ENCODE data around the gene NUP153. TPM values are rescaled to one million over a fixed set of nuclear protein-coding genes. Genes with fewer than 3 reads are reported as not detected.
A peak's percentile ranks its signal among the peaks of the same experiment; 100 is the strongest.
"Not testable (repeated sequence)": the region's sequence is repeated elsewhere in the genome, so short reads cannot be mapped to it uniquely, and the experiment has no call there.

Gene NUP153
- total RNA-seq, 2 donors from 2014 or later: 29.4 to 31.4 TPM

- ATAC-seq (no peak), DNase-seq (no peak)
- intact Hi-C loops (cut with DNase I, micrococcal nuclease): no loop called here
Observed at GRCh38 chr6:17716221-17716620, 9.5 kb upstream of the NUP153 start.

GRCh38 chr6:17714879-17715851, 8.4 kb upstream of the NUP153 start:
- peak; percentile 24 for ATAC-seq
- intact Hi-C loops (cut with DNase I, micrococcal nuclease): no loop called here

GRCh38 chr6:17714177-17714576, 7.5 kb upstream of the NUP153 start:
- intact Hi-C loops (cut with DNase I, micrococcal nuclease): no loop called here
- DNase-seq (no peak), ATAC-seq (no peak)

More at GRCh38 chr6:17714879-17715851, 8.4 kb upstream of the NUP153 start:
- DNase-seq: no peak

- intact Hi-C loops (cut with DNase I, micrococcal nuclease): no loop called here
- ATAC-seq: no peak
Observed at GRCh38 chr6:17712576-17712975, 5.9 kb upstream of the NUP153 start.

GRCh38 chr6:17710331-17710730, 3.6 kb upstream of the NUP153 start:
- no peak for ATAC-seq
- intact Hi-C loops (cut with DNase I, micrococcal nuclease): no loop called here
- DNase-seq: no peak

More at GRCh38 chr6:17712576-17712975, 5.9 kb upstream of the NUP153 start:
- no peak for DNase-seq

- intact Hi-C loops (cut with DNase I, micrococcal nuclease): no loop called here
- no peak for ATAC-seq
Observed at GRCh38 chr6:17709476-17709875, 2.8 kb upstream of the NUP153 start.

GRCh38 chr6:17708035-17708434, 1.3 kb upstream of the NUP153 start:
- peak; percentile 30 to 33 for DNase-seq
- ATAC-seq; intact Hi-C loops (cut with DNase I, micrococcal nuclease): not testable (repeated sequence)

More at GRCh38 chr6:17709476-17709875, 2.8 kb upstream of the NUP153 start:
- DNase-seq: no peak

GRCh38 chr6:17707371-17707651, 586 bp upstream of the NUP153 start:
- intact Hi-C loops (cut with DNase I, micrococcal nuclease): no loop called here

GRCh38 chr6:17705778-17706579, 746 bp downstream of the NUP153 start:
- peak; percentile 75 to 76 for DNase-seq
- intact Hi-C loops (cut with DNase I, micrococcal nuclease): no loop called here
- ATAC-seq: peak; percentile 65

More at GRCh38 chr6:17707371-17707651, 586 bp upstream of the NUP153 start:
- no peak for ATAC-seq
- peak in 1 of 2 donors; percentile 9 for DNase-seq

- intact Hi-C loops (cut with DNase I, micrococcal nuclease): no loop called here
- no peak for ATAC-seq
- DNase-seq: peak in 1 of 2 donors; percentile 43
Observed at GRCh38 chr6:17705428-17705777, 1.3 kb downstream of the NUP153 start.

- intact Hi-C loops (cut with DNase I, micrococcal nuclease): no loop called here
- DNase-seq: no peak
- ATAC-seq: no peak
Observed at GRCh38 chr6:17703256-17703694, 3.5 kb downstream of the NUP153 start.

- DNase-seq (no peak), ATAC-seq (no peak)
- intact Hi-C loops (cut with DNase I, micrococcal nuclease): no loop called here
Observed at GRCh38 chr6:17700421-17701416, 6.0 kb downstream of the NUP153 start.

- ATAC-seq (no peak), DNase-seq (no peak)
- intact Hi-C loops (cut with DNase I, micrococcal nuclease): no loop called here
Observed at GRCh38 chr6:17691925-17692538, 14.7 kb downstream of the NUP153 start.

- DNase-seq (no peak), ATAC-seq (no peak)
- intact Hi-C loops (cut with DNase I, micrococcal nuclease): no loop called here
Observed at GRCh38 chr6:17688481-17688880, 18.2 kb downstream of the NUP153 start.

GRCh38 chr6:17687136-17687535, 19.6 kb downstream of the NUP153 start:
- intact Hi-C loops (cut with DNase I, micrococcal nuclease): no loop called here
- no peak for ATAC-seq
- no peak for DNase-seq

- ATAC-seq (no peak), DNase-seq (no peak)
- intact Hi-C loops (cut with DNase I, micrococcal nuclease): no loop called here
Observed at GRCh38 chr6:17684134-17684533, 22.6 kb downstream of the NUP153 start.

- ATAC-seq (no peak), DNase-seq (no peak)
- intact Hi-C loops (cut with DNase I, micrococcal nuclease): no loop called here
Observed at GRCh38 chr6:17683428-17683827, 23.3 kb downstream of the NUP153 start.

GRCh38 chr6:17679726-17680125, 27.0 kb downstream of the NUP153 start:
- ATAC-seq (no peak), DNase-seq (no peak)
- intact Hi-C loops (cut with DNase I, micrococcal nuclease): no loop called here

Data from left colon (tissue), 2 donors.